ENCODE data around the gene OPN4.

GRCh38 chr10:86692023-86692514 is 37.7 kb downstream of the OPN4 start:
- TF ChIP-seq CTCF (IDR thresholded peaks at IDR 0.05 in 8 of 11, conservative IDR thresholded peaks at IDR 0.05 in 3 of 11) (no peak), POLR2AphosphoS5 (IDR thresholded peaks at IDR 0.05) (no peak), POLR2A (IDR thresholded peaks at IDR 0.05) (no peak)
